HG02885 (cell line): Measurements from ENCODE around the gene MYO7B.
"Not testable (repeated sequence)": the region's sequence is repeated elsewhere in the genome, so short reads cannot be mapped to it uniquely, and the experiment has no call there.

Experiments used
- ATAC-seq: cut with Tn5 transposase; IDR thresholded peaks from one replicate; pipeline ENCODE4 v1.9.1; 2021; ENCODE audit warnings: mild to moderate bottlenecking; ENCODE audit not compliant: unreplicated experiment, poor library complexity

Gene MYO7B

DNA sequence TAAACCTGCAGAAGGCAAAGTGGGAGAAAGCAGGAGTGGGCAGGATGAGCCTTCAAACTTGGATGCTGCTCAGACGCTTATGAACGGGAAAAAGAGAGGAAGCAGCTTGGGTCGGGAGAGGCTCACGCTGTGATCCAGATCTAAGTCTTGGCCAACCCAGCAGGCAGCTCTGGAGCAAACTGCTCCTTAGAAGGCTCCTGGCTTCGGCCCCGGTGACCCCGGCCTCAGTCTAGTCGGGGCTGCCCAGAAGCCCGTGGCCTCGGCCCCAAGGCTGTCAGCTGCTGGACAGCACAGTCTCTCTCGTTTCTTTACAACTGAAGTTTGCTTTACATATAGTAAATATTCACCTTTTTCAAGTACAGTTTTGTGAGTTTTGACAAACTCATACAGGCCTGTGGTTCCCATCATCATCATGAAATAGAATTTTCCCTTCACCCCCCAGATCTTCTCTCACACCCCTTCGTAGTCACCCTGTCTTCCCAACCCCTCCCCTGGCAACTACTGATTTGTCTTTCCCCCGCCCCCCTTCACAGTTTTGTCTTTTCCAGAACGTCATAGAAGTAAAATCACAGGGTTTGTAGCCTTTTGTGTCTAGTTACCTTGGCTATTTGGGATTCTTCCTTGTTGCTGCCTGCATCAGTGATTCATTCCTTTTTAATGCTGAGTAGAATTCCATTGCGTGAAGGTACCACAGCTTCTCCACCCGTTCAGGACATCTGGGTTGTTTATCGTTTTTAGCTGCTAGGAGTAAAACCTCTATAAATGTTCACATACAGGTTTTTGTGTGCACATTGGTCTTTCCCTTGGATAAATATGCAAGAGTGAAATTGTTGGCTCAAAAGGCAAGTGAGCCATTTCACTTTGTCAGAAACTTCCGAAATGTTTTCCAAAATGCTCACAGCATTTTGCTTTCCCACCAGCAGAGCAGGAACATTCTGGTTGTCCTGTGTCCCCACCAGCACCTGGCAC lies 35.1 kb downstream of the MYO7B start:
- ATAC-seq, result no peak

DNA sequence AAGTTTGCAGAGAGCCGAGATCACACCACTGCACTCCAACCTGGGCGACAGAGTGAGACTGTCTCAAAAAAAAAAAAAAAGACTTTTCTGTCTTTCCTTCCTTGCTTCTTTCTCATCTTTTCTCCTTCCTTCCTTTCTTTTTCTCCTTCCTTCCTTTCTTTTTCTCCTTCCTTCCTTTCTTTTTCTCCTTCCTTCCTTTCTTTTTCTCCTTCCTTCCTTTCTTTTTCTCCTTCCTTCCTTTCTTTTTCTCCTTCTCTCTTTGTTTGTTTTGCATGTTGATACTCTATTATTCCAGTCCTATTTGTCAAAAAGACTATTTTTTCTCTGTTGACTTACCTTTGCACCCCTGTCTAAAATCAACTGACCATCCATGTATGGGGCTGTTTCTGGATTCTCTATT lies 36.9 kb downstream of the MYO7B start:
- ATAC-seq, result not testable (repeated sequence)

DNA sequence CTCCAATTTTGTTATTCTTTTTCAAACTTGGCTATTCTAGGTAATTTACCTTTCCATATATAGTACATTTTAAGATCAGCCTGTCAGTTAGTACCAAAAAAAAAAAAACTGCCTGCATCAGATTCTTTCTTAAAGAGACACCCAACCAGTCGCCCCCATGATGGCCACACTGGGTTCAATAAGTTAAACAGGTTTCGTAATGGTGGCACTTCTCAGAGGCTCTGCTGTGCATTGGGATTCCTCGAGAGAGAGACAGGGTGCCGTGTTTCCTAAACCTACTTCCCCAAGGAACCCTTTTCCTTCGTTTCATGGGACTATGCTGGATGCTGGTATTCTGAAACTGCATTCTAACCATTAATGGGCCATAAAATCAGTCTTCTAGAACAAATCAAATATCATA lies 37.4 kb downstream of the MYO7B start:
- ATAC-seq, result no peak

DNA sequence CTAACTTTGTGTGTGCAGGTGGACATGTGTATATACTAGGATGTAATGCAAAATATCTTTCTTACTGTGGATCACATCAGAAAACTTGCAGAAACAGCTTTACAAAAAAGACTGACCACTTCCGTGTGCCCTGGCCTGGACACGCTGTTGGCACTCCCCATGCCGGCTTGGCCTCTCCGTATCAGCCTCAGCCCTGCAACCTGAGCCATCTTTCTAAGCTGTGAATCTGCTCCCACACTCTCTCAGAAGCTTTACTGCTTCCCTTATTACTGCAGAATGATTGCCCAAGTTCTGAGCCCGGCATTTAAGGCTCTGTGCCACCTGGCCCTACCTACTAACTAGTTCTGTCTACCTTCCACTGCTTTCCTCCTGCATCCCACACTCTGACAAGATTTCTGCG lies 37.8 kb downstream of the MYO7B start:
- no peak for ATAC-seq

DNA sequence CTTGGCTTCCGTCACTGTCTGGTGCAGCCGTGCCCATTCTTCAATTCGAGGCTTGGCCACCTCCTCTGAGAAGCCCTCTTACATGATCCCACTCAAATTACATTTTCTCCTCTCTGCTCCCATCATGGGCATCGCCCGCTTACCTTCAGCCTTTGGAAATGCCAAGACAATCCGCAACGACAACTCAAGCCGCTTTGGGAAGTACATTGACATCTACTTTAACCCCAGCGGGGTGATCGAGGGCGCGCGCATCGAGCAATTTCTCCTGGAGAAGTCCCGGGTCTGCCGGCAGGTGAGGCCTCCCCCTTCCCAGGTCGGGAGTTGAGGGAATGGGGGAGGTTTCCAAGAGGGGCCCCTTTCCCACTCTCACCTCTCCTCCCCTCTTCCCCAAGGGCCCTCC lies 38.3 kb downstream of the MYO7B start:
- no peak for ATAC-seq

DNA sequence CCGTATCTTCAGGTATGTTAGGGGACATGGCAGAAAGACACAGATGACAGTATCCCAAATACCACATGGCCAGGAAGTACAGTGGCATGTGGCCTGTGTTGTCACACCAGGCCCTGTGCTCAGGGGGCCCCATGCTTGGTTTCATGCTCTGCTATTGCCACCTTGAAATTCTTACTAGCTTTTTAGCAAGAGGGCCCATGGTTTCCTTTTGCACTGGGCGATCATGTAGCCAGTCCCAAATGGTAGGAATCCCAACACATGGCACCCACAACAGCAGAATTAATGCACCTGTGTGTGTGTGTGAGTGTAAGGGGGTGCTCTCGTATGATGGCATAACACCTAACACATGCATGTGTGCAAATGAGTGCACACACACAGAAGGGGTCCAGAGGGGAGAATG lies 39.2 kb downstream of the MYO7B start:
- no peak for ATAC-seq

DNA sequence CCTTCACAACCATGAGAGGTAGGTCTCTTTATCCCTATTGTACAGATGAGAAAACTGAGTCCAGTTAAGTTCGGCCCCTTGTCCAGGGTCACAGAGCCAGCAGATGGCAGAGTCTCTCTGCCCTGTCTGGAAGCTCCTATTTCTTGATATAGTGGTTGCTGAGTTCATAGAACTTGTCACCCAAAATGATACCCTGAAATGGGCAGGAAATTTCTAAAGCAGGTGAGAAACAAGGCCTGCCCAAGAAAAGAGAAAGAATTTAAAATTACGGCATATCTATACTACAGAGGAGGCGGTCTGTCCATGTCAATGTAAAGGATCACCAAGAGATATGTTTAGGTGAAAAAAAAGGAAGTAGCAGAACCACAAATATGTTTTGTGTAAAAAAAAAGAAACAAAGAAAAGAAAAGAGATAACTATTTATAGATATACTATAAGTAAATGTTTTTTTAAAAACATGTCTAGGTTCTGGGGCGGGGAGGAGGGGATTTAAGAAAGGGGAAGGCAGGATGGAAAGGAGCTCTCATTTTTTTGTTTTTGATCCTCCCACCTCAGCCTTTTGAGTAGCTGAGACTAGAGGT lies 39.8 kb downstream of the MYO7B start:
- ATAC-seq, result peak; percentile 46

DNA sequence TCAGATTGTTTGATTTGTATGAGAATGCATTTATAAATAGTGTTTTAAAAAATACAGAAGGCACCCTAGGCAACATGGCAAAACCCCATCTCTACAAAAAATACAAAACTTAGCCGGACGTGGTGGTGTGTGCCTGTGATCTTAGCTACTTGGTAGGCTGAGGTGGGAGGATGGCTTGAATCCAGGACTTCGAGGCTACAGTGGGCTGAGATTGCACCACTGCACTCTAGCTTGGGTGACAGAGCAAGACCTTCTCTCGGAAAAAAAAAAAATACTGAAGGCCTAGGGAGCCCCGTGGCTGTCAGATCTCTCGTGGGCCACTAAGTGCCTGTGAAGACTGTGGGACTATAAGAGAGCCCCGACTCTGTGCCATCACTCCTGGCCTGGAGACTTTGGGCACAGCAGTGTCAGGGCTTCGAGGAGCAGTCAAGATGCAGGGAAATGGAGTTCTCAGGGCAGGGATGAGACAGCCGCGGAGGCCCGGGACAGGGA lies 40.5 kb downstream of the MYO7B start:
- ATAC-seq, result no peak

DNA sequence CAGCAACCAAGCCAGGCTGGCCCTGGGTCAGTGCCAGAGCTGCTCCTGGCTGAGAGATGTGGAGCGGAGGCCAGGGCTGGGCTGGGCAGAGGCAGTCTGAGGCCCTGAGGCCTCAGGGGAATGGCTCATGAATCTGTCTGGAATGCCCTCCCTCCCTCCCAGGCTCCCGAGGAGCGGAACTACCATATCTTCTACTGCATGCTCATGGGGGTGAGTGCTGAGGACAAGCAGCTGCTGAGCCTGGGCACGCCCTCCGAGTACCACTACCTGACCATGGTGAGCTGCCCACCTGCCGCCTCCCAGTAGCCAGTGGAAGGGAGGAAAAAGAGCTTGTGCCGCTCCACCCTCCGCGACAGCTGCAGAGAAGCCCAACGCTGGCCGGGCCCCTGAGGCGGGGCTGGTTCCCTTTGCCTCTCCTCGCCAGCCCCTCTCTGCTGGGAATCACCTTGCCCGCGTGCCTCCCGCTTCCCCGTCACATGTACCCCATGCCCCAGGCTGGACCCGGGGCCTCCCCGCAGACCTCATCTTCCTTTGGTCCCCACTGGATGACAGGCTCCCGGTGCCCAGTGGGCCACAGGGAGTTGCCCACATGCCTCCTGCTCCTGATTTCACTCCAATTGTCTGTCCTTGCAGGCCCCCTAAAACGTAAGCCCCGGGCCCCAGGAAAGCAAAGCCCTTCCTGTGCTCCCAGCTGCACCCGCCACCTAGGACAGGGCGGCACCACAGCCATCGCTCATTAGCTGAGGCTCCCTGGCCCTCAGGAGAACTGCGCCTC lies 41.1 kb downstream of the MYO7B start:
- no peak for ATAC-seq

DNA sequence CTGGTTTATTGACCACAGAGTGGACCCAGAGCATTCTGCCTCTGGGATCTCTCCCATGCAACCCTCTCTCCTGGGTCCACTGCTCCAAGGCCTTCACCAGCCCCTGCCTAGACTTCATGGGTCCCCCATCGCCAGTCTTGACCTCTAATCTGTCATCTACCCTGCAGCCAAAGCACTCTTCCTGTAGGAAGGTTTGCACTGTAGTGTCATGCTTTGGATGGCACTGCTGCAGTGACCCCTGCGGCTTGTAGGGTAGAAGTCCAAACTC lies 41.7 kb downstream of the MYO7B start:
- no peak for ATAC-seq

DNA sequence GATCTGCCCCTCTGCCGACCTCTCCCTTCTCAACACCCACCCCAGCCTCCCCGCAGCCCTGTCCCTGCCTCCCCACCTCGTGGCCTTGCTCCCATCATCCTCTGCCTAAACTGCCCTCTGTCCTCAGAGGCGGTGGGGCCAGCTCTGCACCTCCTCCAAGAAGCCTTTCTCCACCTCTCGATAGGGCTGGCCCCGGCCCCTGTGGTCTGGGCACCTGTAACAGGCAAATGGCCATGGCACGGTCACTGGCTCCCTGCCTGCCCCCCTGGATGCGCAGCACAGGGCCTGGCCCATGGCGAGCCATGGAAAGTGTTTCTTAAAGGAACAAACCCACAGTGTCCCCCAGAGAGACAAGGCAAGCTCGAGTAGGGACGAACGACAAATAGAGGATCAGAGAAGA lies 42.0 kb downstream of the MYO7B start:
- no peak for ATAC-seq

DNA sequence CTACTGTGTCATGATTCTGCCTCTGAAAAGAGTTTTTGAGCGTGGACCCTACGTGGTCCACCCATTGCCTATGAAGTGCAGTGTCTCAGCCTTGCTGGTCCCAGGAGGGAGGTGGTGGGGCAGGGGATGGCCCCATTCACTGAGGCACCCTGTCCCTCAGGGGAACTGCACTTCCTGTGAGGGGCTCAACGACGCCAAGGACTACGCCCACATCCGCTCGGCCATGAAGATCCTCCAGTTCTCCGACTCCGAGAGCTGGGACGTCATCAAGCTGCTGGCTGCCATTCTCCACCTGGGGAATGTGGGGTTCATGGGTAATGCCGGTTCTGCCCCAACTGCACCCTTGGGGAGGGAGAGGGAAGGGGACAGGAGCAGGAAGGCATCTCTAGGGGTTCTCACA lies 42.5 kb downstream of the MYO7B start:
- peak; percentile 45 for ATAC-seq

DNA sequence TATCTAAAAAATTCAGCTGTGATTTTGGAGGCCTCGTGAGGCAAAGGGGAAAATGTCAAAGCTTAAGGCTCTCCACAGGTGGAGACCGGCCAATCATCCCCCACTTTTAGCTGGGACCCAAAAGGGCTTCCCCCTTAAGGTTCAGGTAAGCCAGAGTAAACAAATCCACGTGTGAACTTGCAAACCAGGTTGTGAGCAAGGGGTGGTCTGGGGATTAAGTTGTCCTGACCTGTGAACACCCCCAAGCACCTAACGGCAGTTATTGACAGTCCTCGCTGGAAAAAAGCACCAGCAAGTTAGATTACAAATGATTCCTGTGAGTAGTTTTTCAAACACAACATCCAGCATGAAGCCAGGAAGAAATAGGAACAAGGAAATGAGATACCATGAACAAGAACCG lies 42.9 kb downstream of the MYO7B start:
- ATAC-seq, result no peak

DNA sequence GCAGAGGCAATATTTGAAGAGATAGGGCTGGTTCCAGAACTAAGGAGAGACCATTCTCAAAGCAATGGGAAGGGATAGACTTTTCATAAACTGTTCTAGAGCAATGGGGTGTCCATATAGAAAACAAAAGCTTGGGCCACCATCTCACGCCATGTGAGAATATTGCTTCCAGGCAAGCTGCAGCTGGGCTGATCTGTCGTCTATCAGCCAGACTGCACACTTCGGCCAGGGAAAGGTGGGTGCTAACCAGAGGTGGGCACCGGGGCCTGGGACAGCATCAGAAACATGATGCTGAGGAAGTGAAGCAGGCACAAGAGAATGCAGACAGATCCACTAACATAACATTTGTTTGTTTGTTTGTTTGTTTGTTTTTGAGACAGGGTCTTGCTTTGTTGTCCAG lies 43.7 kb downstream of the MYO7B start:
- no peak for ATAC-seq

DNA sequence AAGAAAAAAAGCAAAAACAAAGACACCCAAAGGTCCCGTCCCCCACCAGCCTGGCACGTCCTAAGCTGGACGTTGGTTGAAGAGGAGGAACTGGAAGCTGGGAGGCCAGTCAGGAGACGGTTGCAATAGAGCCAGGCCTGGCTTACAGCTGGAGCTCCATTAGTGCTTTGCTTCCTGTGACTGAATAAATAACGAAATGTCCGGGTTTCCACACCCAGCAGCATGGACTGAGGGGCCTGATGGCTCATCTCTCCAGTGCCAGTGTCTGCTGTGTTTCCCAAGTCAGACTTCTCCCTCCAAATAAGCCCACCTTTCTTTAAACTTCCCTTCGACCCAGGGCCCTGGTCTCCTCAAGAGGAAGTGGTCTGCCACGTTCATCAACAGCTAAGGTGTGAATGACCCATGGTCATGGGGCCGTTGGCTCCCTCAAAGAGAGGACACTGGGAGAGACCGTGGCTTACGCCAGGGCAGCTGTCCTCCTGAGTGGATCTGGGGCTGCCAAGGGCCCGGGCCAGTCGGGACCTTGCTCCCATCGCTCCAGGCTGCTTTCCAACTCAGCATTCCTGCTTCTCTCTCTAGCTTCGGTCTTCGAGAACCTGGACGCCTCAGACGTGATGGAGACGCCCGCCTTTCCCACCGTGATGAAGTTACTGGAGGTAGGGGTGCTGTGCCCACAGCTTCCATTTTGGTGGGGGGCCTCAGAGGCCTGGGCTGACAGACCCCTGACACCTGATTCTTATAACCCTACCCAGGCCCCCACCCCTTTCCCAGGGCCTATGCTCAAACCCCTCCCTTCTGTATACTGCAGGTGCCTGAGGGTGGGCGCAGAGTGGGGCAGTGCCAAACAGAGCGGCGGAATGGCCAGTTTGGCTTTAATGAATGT lies 44.9 kb downstream of the MYO7B start:
- ATAC-seq, result no peak

DNA sequence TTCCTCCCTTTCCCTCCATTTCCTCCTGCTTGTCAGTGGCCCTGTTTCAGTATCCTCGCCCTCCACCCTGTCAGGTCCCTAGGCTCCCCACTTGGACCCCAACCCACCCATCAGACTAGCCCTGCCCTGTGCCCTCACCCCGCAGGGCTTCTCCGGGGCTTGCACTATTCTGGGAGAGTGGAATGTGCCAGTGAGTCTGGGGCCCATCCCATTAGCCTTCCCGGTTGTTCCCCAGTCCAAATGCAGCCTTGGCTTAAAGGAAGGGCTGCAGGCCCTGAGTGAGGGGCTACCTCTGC lies 45.5 kb downstream of the MYO7B start:
- no peak for ATAC-seq

DNA sequence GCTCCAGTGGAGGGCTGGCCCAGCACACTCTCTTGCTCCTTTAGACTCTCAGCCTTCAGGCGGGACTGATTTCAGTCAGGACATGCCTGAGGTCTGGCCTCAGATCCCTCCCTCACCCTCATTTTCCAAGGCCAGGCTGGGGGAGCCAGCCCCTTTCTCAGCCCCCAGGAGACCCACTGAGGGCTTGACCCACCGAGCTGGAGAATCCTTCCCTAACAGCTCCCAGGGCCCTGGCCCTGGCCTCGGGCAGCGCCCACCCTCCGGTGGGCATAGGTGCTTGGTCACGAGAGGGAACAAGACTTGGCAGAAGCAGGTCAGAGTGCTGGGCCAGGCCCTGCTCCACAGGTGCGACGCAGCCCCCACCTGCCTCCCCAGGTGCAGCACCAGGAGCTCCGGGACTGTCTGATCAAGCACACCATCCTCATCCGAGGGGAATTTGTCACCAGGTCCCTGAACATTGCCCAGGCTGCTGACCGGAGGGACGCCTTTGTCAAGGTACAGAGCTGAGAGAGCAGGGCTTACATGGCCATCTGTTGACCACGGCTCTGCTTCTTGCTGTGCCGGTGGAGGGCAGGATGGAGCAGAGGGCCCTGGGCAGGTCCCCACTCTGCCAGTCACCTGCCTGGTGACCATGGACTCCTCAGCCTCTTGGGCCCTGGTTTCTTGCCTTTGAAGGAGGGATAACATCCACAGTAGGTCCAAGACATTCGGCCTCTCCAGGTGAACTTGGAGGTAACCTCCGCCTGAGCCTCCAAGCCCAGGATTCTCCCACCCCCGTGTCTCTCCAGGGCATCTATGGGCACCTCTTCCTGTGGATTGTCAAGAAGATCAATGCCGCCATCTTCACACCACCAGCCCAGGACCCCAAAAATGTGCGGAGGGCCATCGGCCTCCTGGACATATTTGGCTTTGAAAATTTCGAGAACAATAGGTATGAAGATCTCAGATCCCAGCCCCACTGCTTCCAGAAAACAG lies 46.3 kb downstream of the MYO7B start:
- ATAC-seq, result no peak

DNA sequence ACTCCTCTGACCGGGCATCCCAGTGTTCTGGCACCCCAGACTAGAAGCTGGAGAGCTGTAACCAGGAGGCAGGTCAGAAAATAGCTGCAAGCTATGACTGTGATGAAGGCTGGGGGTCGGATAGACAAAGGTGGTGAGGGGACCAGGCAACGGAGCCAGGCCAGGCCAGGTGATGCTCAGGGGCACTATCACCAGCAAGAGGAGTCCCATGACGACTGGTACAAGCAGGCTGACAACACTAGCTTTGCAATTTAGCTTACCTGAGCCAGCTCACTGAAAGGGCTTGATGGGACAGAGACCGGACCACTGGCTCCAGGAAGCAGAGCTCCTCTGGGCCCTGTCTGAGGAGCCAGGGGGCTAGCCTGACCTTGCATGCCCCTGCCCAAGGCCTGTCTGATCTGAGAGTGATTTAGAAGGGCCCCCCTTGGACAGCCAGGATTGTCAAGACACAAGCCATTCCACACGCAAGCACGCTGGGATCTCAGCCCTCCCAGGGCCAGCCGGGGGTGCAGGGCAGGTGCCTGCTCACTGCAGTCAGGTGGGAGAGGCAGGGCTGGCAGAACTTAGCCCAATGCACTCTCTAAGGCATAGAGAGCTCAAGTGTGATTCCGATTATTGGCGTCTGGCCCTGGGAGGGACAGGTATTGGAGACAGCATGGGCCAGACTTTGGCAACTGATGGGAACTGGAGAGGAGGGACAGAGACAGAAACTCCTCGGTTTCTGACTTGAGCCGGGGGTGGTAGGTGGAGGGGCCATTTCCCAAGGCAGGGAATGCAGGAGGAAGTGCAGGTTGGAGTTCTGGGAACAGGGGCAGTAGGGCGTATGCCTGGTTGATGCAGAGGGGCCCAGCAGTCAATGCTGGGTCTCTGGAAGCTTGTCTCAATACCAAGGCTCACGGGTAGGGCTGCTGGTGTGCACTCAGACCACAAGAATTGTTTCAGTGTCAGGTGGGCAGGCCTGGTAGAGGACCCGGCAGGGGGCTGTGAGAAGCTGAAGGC lies 47.7 kb downstream of the MYO7B start:
- no peak for ATAC-seq
